Panc1 (cell line): Measurements from ENCODE around the gene MAEA. TPM values are rescaled to one million over a fixed set of nuclear protein-coding genes. Genes with fewer than 3 reads are reported as not detected.
A peak's percentile ranks its signal among the peaks of the same experiment; 100 is the strongest.

Source experiments
- ATAC-seq: fragments of 200-7000 bp; cut with Tn5 transposase; 2 replicates; pipeline ENCODE4 v1.9.1; 2020; ENCODE audit warnings: mild to moderate bottlenecking, moderate library complexity
- BruUV-seq: library from RNA; stranded (reverse); fragments of 400-500 nt; replicated peaks from 2 replicates; lab custom pipeline; 2021; lab: Mats Ljungman, UMichigan
- CTCF ChIA-PET: fragments of 300-600 bp; sonication (Branson Sonifier 250); formaldehyde crosslinking; loops from one replicate; lab custom pipeline; 2022; ENCODE audit warnings: antibody characterized with exemption; lab: Charles Lee
- POLR2A ChIA-PET: fragments of 300-600 bp; sonication (Branson Sonifier 250); formaldehyde crosslinking; loops from one replicate; lab custom pipeline; 2022; ENCODE audit warnings: antibody characterized with exemption; lab: Charles Lee
- DNase-seq: peaks from one replicate; pipeline ENCODE4 v3.0.0-alpha.2; 2010; ENCODE audit warnings: low read depth, low spot score
- H3K27ac ChIP-seq: 2 replicates; pipeline ENCODE4 v1.5.1; 2011; ENCODE audit warnings: mild to moderate bottlenecking, low read length, inconsistent platforms
- H3K27me3 ChIP-seq: fragments of 200-500 bp; sonication (Bioruptor generic); 2 replicates; pipeline ENCODE4 v1.6.0; 2014; ENCODE audit warnings: low read length, inconsistent platforms; ENCODE audit not compliant: control insufficient read depth, insufficient read depth
- H3K36me3 ChIP-seq: fragments of 200-500 bp; sonication (Bioruptor generic); 2 replicates; pipeline ENCODE4 v1.5.1; 2014; ENCODE audit warnings: inconsistent platforms, mild to moderate bottlenecking, low read length, moderate library complexity; ENCODE audit not compliant: control insufficient read depth, insufficient read depth
- H3K4me1 ChIP-seq: 2 replicates; pipeline ENCODE4 v1.5.1; 2011; ENCODE audit warnings: inconsistent platforms, mild to moderate bottlenecking, low read length, moderate library complexity; ENCODE audit not compliant: control insufficient read depth, insufficient read depth
- H3K4me3 ChIP-seq, 2 experiments: 2 replicates each; pipeline ENCODE4 v1.5.1; 2011 to 2012; ENCODE audit warnings: low read depth in 2 of 2, low read length in 2 of 2, mild to moderate bottlenecking in 2 of 2, inconsistent platforms in 1 of 2, moderate library complexity in 1 of 2
- H3K9me3 ChIP-seq: fragments of 200-500 bp; sonication (Bioruptor generic); 2 replicates; pipeline ENCODE4 v1.5.1; 2014; ENCODE audit warnings: low read depth, mild to moderate bottlenecking, inconsistent platforms, low read length, moderate library complexity; ENCODE audit not compliant: control insufficient read depth, insufficient read depth
- POLR2AphosphoS5 ChIP-seq: IDR thresholded peaks from 2 replicates; pipeline ENCODE4 v1.6.1; 2012; ENCODE audit warnings: mild to moderate bottlenecking, low read depth, low read length, moderate library complexity
- REST ChIP-seq, 2 experiments: IDR thresholded peaks; 2 replicates each; pipeline ENCODE4 v1.6.1; 2011 to 2012; ENCODE audit warnings: low read depth in 2 of 2, control low read depth in 1 of 2, low read length in 1 of 2, mild to moderate bottlenecking in 1 of 2, moderate library complexity in 1 of 2; ENCODE audit not compliant: insufficient read depth in 1 of 2
- TCF7L2 ChIP-seq: IDR thresholded peaks from 2 replicates; pipeline ENCODE4 v1.6.1; 2011; ENCODE audit warnings: mild to moderate bottlenecking, low read depth, low read length, inconsistent platforms
- in situ Hi-C: cut with HindIII; loops from 2 replicates; pipeline ENCODE4 v1.10.0; 2016; ENCODE audit warnings: low sequenced_read_pairs, low pct_unique_long_range_greater_than_20kb
- intact Hi-C: fragments of 100-400 bp; cut with micrococcal nuclease; formaldehyde crosslinking; loops from one replicate; pipeline ENCODE4 v1.10.0; 2022; ENCODE audit not compliant: unreplicated experiment
- total RNA-seq: library from RNA; stranded (reverse); gene quantifications from one replicate; pipeline ENCODE4 v1.2.1, GENCODE V29; 2021; ENCODE audit not compliant: unreplicated experiment
- TF ChIP-seq, protein P1 (sequence below): fragments of 450-650 bp; IDR thresholded peaks from 2 replicates; pipeline ENCODE4 v1.5.1; 2017; ENCODE audit warnings: mild to moderate bottlenecking

The MAEA gene
- total RNA-seq, 1 experiment from 2014 or later, result 62.3 TPM

- Histone ChIP-seq H3K27ac (no peak overlapping the region), H3K4me1 (peaks cover 8% of the 10 kb centered on the region), H3K27me3 (no peaks in the 10 kb centered on the region), H3K9me3 (no peaks in the 10 kb centered on the region), H3K36me3 (no peaks in the 10 kb centered on the region), H3K4me3 (no peak overlapping the region)
- no TSS peak for BruUV-seq
- in situ Hi-C loops, result no loop called here
- ATAC-seq (no peak), DNase-seq (no peak)
- ChIA-PET POLR2A (no interaction called here), CTCF (interaction anchor here (0.5 to 1.0 kb wide), 2 partner anchors 405 to 408 kb away, joined by 3 to 5 read pairs; no protein-coding TSS in a partner anchor)
- TF ChIP-seq, protein P1, sequence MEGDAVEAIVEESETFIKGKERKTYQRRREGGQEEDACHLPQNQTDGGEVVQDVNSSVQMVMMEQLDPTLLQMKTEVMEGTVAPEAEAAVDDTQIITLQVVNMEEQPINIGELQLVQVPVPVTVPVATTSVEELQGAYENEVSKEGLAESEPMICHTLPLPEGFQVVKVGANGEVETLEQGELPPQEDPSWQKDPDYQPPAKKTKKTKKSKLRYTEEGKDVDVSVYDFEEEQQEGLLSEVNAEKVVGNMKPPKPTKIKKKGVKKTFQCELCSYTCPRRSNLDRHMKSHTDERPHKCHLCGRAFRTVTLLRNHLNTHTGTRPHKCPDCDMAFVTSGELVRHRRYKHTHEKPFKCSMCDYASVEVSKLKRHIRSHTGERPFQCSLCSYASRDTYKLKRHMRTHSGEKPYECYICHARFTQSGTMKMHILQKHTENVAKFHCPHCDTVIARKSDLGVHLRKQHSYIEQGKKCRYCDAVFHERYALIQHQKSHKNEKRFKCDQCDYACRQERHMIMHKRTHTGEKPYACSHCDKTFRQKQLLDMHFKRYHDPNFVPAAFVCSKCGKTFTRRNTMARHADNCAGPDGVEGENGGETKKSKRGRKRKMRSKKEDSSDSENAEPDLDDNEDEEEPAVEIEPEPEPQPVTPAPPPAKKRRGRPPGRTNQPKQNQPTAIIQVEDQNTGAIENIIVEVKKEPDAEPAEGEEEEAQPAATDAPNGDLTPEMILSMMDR, result no peak
- TF ChIP-seq REST (IDR thresholded peaks at IDR 0.05; ENCODE audit: insufficient read depth in 1 of 2, low read depth in 2 of 2, low read length in 1 of 2) (no peak), TCF7L2 (no peak), POLR2AphosphoS5 (no peak)
- intact Hi-C loops, result no loop called here
These were observed 51.2 kb downstream of the MAEA start for GRCh38 chr4:1340861-1341260.

DNA sequence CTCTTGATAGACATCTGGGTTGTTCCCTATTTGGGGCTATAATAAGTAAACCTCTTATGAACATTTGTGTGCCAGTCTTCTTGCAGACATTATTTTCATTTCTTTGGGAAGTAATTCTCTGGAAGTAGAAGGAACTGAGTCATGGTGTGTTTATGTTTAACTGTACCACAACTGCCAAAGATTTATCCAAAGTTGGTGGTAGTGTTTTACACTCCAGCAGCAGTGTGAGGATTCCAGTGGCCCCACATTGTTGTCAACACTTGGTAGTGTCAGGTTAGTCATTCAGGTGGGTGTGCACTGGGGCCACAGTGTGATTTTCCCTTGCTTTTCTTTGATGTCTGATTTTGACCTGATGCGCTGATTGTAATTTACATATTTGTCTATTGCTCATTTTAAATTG lies 52.3 kb downstream of the MAEA start:
- H3K36me3 ChIP-seq, result no peaks in the 10 kb centered on the region
- H3K9me3 ChIP-seq, result no peaks in the 10 kb centered on the region
- peaks cover 8% of the 10 kb centered on the region for H3K4me1 ChIP-seq
- ATAC-seq, result no peak
- no TSS peak for BruUV-seq
- H3K4me3 ChIP-seq, result no peak overlapping the region
- no peak for TF ChIP-seq REST (IDR thresholded peaks at IDR 0.05; ENCODE audit: insufficient read depth in 1 of 2, low read depth in 2 of 2, low read length in 1 of 2)
- TF ChIP-seq POLR2AphosphoS5, result peak; percentile 7; the same call in 1 of the 2 replicates
- in situ Hi-C loops, result no loop called here
- no peak for DNase-seq
- ChIA-PET POLR2A (no interaction called here), CTCF (no interaction called here)
- H3K27ac ChIP-seq, result no peak overlapping the region
- intact Hi-C loops, result no loop called here
- no peaks in the 10 kb centered on the region for H3K27me3 ChIP-seq
